Adrenal gland (tissue), 12 donors: ENCODE results near the gene POLE. TPM values are rescaled to one million over a fixed set of nuclear protein-coding genes. Genes with fewer than 3 reads are reported as not detected.

Experiments
- DNase-seq, 7 donors: peaks; one replicate each; pipeline ENCODE4 v3.0.0-alpha.2; 2019 to 2020
- H3K27ac ChIP-seq, 5 donors: fragments of 200-600 bp; sonication (generic) in 4 of 5; 1 replicate in 3 of 5; 2 replicates in 2 of 5; pipeline versions ENCODE4 v1.5.1 to v1.8.0; 2016 to 2020; ENCODE audit warnings: mild to moderate bottlenecking in 1 of 5
- H3K27me3 ChIP-seq: fragments of 200-600 bp; 2 replicates; pipeline ENCODE4 v1.8.0; 2021
- H3K36me3 ChIP-seq, 2 donors: fragments of 200-600 bp; replicated peaks in 1 of 2; 1 replicate in 1 of 2; 2 replicates in 1 of 2; pipeline versions ENCODE4 v1.5.1 to v1.8.0; 2018 to 2022
- H3K4me1 ChIP-seq, 2 donors: fragments of 200-600 bp; replicated peaks in 1 of 2; 1 replicate in 1 of 2; 2 replicates in 1 of 2; pipeline versions ENCODE4 v1.5.1 to v1.8.0; 2018 to 2021
- H3K4me3 ChIP-seq, 4 donors: fragments of 200-600 bp; sonication (generic) in 3 of 4; one replicate each; pipeline ENCODE4 v1.5.1; 2016 to 2018
- H3K9me3 ChIP-seq, 3 donors: fragments of 200-600 bp; sonication (generic) in 1 of 3; replicated peaks in 1 of 3; 1 replicate in 2 of 3; 2 replicates in 1 of 3; pipeline versions ENCODE4 v1.5.1 to v1.8.0; 2016 to 2021
- POLR2A ChIP-seq, 2 donors: fragments of 450-650 bp; IDR thresholded peaks; one replicate each; pipeline ENCODE4 v1.6.1; 2017; ENCODE audit warnings: antibody characterized with exemption in 2 of 2, mild to moderate bottlenecking in 2 of 2, moderate library complexity in 1 of 2
- WGBS, 4 donors: extraction: QIAGEN DNeasy Blood & Tissue Kit in 2 of 4; methylation state at CpG; one replicate each; pipeline versions ENCODE4 v1.1.5 to v1.1.7; 2013 to 2017; 5-methylcytosine and 5-hydroxymethylcytosine counted together
- intact Hi-C, 2 donors: fragments of 100-400 bp; cut with DNase I; formaldehyde crosslinking; loops; one replicate each; pipeline versions ENCODE4 v1.14.1 to v1.15.0; 2022 to 2023
- polyA plus RNA-seq, 3 donors: library from polyadenylated mRNA; stranded (reverse); fragments of 200-250 nt in 2 of 3; fragments of 350-450 nt in 1 of 3; fragmentation: Illumina TruSeq in 1 of 3; extraction: RNeasy Lipid Tissue Mini Kit (QIAGEN cat#74804) in 1 of 3; gene quantifications; one replicate each; pipeline ENCODE4 v1.2.3, GENCODE V29; 2013 to 2014
- total RNA-seq, 9 donors: library from RNA; depleted of rRNA in 4 of 9; stranded (reverse); fragments of >200 nt in 4 of 9; fragments of 120-200 nt in 1 of 9; fragmentation: NEBNext Ultra II Directional in 1 of 9; extraction: Animal tissue kit (Norgen Biotek cat#: 25700) in 1 of 9; gene quantifications; one replicate each; pipeline versions ENCODE4 v1.1.0 to v1.2.4, GENCODE V29; 2013 to 2023
- TF ChIP-seq, protein P1 (sequence below), 6 experiments: fragments of 450-650 bp in 4 of 6; fragments of 200-600 bp in 2 of 6; sonication (generic) in 1 of 6; IDR thresholded peaks; 1 replicate in 5 of 6; 2 replicates in 1 of 6; pipeline versions ENCODE4 v1.5.1 to v1.8.0; 2016 to 2021; ENCODE audit warnings: antibody characterized with exemption in 6 of 6, mild to moderate bottlenecking in 2 of 6, moderate library complexity in 1 of 6
- donor health status: healthy with polysubstance abuse.
- donor health status: Bipolar disorder and iron deficiency.
- donor health status: DM: yes; HTN: yes; CAD: no.
- donor health status: DM: no; HTN: no; CAD: no.
- donor health status: DM: no; HTN: no; CAD: no.
- donor health status: DM: yes; HTN: yes; CAD: no.

The POLE gene
- total and polyA plus RNA-seq, 12 donors: 4.0 to 43.2 (median 16.1) TPM

GRCh38 chr12:132675757-132676432, 11.2 kb downstream of the POLE start:
- 90 to 97% (median 95%) methylated on average over 14 of the region's 14 CpGs for WGBS, 4 donors
- TF ChIP-seq, protein P1, sequence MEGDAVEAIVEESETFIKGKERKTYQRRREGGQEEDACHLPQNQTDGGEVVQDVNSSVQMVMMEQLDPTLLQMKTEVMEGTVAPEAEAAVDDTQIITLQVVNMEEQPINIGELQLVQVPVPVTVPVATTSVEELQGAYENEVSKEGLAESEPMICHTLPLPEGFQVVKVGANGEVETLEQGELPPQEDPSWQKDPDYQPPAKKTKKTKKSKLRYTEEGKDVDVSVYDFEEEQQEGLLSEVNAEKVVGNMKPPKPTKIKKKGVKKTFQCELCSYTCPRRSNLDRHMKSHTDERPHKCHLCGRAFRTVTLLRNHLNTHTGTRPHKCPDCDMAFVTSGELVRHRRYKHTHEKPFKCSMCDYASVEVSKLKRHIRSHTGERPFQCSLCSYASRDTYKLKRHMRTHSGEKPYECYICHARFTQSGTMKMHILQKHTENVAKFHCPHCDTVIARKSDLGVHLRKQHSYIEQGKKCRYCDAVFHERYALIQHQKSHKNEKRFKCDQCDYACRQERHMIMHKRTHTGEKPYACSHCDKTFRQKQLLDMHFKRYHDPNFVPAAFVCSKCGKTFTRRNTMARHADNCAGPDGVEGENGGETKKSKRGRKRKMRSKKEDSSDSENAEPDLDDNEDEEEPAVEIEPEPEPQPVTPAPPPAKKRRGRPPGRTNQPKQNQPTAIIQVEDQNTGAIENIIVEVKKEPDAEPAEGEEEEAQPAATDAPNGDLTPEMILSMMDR (IDR thresholded peaks at IDR 0.05): no peak
- no peak for TF ChIP-seq POLR2A (IDR thresholded peaks at IDR 0.05)
- Histone ChIP-seq H3K27ac (no peak overlapping the region), H3K27me3 (no peaks in the 10 kb centered on the region), H3K9me3 (no peaks in the 10 kb centered on the region), H3K36me3 (peaks cover 0 to 29% of the 10 kb centered on the region in 2 donors), H3K4me3 (no peak overlapping the region), H3K4me1 (no peaks in the 10 kb centered on the region)
- intact Hi-C loops: no loop called here
- no peak for DNase-seq

DNA sequence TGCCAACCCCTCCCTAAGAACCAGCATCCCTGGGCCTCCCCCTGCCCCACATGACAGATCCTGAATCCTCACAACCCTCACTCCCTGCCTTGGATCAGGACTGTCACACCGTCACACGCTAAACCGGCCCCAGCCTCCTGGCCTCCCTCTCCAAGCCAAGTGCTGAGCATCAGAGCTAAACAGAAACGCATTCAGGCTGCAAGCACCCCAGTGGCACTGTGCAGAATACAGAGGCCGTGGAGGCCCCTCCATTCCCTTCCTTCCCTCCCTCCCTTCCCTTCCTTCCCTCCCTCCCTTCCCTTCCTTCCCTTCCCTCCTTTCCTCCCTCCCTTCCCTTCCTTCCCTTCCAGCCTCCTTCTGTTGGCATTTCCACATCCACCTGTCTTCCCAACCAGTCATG, 12.6 kb downstream of the POLE start:
- TF ChIP-seq, protein P1 (IDR thresholded peaks at IDR 0.05): no peak
- TF ChIP-seq POLR2A (IDR thresholded peaks at IDR 0.05): no peak
- Histone ChIP-seq H3K9me3 (no peaks in the 10 kb centered on the region), H3K36me3 (peaks cover 0 to 29% of the 10 kb centered on the region in 2 donors), H3K4me3 (no peak overlapping the region), H3K4me1 (no peaks in the 10 kb centered on the region), H3K27me3 (no peaks in the 10 kb centered on the region), H3K27ac (no peak overlapping the region)
- WGBS, 4 donors: 91 to 99% (median 97%) methylated on average over 5 of the region's 5 CpGs
- intact Hi-C loops: no loop called here
- DNase-seq: no peak

- H3K27me3 ChIP-seq: no peaks in the 10 kb centered on the region
- 93 to 97% (median 97%) methylated on average over 17 to 27 of the region's 27 CpGs for WGBS, 4 donors
- H3K4me1 ChIP-seq: no peaks in the 10 kb centered on the region
- peaks cover 0 to 33% of the 10 kb centered on the region in 2 donors for H3K36me3 ChIP-seq
- intact Hi-C loops: no loop called here
- H3K4me3 ChIP-seq: no peak overlapping the region
- H3K9me3 ChIP-seq: no peaks in the 10 kb centered on the region
- H3K27ac ChIP-seq: no peak overlapping the region
- no peak for DNase-seq
- TF ChIP-seq POLR2A (IDR thresholded peaks at IDR 0.05): no peak
- TF ChIP-seq, protein P1 (IDR thresholded peaks at IDR 0.05): no peak
Measured at GRCh38 chr12:132673288-132674179, 13.6 kb downstream of the POLE start.

GRCh38 chr12:132672678-132673077, 14.5 kb downstream of the POLE start:
- intact Hi-C loops: no loop called here
- no peaks in the 10 kb centered on the region for H3K27me3 ChIP-seq
- H3K27ac ChIP-seq: no peak overlapping the region
- 92 to 96% (median 95%) methylated on average over 9 to 12 of the region's 12 CpGs for WGBS, 4 donors
- no peak overlapping the region for H3K4me3 ChIP-seq
- TF ChIP-seq, protein P1 (IDR thresholded peaks at IDR 0.05): no peak
- no peaks in the 10 kb centered on the region for H3K4me1 ChIP-seq
- peaks cover 0 to 41% of the 10 kb centered on the region in 2 donors for H3K36me3 ChIP-seq
- no peaks in the 10 kb centered on the region for H3K9me3 ChIP-seq
- no peak for DNase-seq
